ENCODE measurements around the gene GABBR2.

- TF ChIP-seq CTCF (conservative IDR thresholded peaks at IDR 0.05), result no peak
- no peak for TF ChIP-seq ZFX (IDR thresholded peaks at IDR 0.05)
Observed at GRCh38 chr9:98541684-98542230, 167.0 kb downstream of the GABBR2 start.
